Measurements from ENCODE around the gene MORN1.

MORN1 gene

DNA sequence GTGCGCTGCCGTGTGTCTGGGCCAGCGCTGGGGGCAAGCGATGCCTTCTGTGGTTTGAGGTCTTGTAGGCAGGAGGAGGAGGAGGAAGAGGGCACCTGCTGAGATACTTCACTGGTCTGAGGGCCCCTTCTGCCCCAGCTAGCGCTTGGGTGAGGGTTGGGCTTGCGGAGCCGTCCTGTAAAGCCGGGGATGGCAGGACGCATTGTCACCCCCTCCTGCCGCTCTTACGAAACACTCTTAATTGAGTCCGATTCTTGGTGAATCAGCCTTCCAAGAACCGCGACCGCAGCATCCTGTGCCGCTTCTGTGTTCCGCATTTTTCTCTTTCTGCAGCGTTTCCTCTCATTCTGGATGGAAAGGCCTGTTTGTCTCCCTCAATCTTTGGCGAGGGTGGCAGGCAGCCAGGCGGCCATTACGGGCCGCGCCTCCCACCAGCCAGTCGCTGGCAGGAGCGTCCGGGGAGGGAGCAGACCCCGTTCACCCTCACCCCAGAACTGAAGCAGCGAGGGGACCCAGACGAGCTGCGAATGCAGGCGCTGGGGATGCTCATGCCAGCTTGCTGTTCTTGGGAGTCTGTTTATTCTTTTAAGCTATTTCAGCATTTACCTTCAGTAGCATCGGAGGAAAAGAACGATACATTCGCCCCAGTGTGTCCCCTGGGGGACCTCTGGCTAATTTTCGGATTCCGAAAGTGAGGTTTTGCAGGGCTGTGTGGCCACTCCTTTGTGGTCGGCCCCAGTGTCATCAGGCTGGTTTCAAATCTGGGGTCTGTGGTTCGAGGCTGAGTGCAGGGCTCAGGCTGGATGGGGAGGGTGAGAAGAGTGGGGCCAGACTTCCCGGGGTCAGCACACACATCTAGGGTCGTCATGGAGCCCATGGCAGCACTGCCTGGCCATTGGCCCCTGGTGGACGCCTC lies 100.5 kb downstream of the MORN1 start:
- Histone ChIP-seq H3K27ac (ENCODE audit: low read depth, low read length) (peak overlapping the region; percentile 76), H3K4me1 (ENCODE audit: control insufficient read depth, insufficient read depth, low read length, unreplicated experiment) (peaks cover 45% of the 10 kb centered on the region)

DNA sequence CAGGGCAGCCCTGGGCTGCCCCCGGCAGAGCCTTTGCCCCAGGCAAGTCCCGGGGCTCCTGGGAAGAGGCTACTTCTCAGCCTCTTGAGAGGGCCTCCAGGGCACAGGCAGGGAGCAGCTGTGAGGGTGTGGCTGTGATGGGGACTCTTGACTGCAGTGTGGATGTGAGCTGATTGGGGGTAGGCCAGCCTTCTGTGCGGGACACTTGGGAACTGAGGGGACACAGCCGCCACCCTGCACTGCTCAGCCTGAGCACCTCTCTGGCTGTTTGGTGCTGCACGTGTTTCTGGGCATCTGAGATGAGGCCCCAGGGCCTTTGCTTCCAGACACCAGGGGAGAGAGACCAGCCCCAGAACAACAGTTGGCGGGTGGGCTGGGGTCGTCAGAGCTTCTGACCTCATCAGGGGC lies 101.2 kb downstream of the MORN1 start:
- peaks cover 45% of the 10 kb centered on the region for H3K4me1 ChIP-seq (ENCODE audit: control insufficient read depth, insufficient read depth, low read length, unreplicated experiment)
- H3K4me3 ChIP-seq (ENCODE audit: low read depth, low read length), result peak overlapping the region; percentile 35
- H3K79me2 ChIP-seq (ENCODE audit: control insufficient read depth, insufficient read depth, low read length, unreplicated experiment), result peaks cover 72% of the 10 kb centered on the region
- H3K27ac ChIP-seq (ENCODE audit: low read depth, low read length), result peak overlapping the region; percentile 76
- no peaks in the 10 kb centered on the region for H3K36me3 ChIP-seq (ENCODE audit: insufficient read depth, low read length)
- H2AFZ ChIP-seq (ENCODE audit: low read length, unreplicated experiment), result no peak overlapping the region
- no peaks in the 10 kb centered on the region for H3K27me3 ChIP-seq (ENCODE audit: insufficient read depth, low read length)

More for the DNA sequence above, 100.5 kb downstream of the MORN1 start:
- Histone ChIP-seq H2AFZ (ENCODE audit: low read length, unreplicated experiment) (peak overlapping the region; percentile 1), H3K4me3 (ENCODE audit: low read depth, low read length) (peak overlapping the region; percentile 73), H3K27me3 (ENCODE audit: insufficient read depth, low read length) (no peaks in the 10 kb centered on the region), H3K36me3 (ENCODE audit: insufficient read depth, low read length) (no peaks in the 10 kb centered on the region), H3K79me2 (ENCODE audit: control insufficient read depth, insufficient read depth, low read length, unreplicated experiment) (peaks cover 79% of the 10 kb centered on the region)

DNA sequence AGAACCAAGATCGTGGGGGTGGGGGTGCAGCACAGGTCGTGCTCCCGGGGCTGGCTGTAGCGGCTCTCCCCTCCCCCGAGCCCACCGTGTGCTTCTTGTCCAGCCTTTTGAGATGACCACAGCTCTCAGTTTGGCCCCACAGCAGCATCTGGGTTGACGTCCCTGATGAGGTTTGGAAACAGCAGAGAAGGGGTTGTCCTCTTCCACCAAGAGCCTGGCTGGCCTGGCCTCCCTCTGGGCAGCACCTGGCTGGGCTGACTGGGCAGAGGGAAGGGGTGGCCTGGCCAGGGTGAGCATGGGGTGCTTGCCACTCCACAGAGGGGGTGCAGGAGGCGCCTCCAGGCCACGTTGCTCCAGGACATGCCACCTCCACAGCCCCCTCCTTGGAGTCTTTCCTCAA lies 101.7 kb downstream of the MORN1 start:
- H3K4me1 ChIP-seq (ENCODE audit: control insufficient read depth, insufficient read depth, low read length, unreplicated experiment), result peaks cover 41% of the 10 kb centered on the region
- H3K27ac ChIP-seq (ENCODE audit: low read depth, low read length), result peak overlapping the region; percentile 76
- no peaks in the 10 kb centered on the region for H3K27me3 ChIP-seq (ENCODE audit: insufficient read depth, low read length)
- peaks cover 72% of the 10 kb centered on the region for H3K79me2 ChIP-seq (ENCODE audit: control insufficient read depth, insufficient read depth, low read length, unreplicated experiment)
- no peak overlapping the region for H3K4me3 ChIP-seq (ENCODE audit: low read depth, low read length)
- H2AFZ ChIP-seq (ENCODE audit: low read length, unreplicated experiment), result no peak overlapping the region
- H3K36me3 ChIP-seq (ENCODE audit: insufficient read depth, low read length), result no peaks in the 10 kb centered on the region

DNA sequence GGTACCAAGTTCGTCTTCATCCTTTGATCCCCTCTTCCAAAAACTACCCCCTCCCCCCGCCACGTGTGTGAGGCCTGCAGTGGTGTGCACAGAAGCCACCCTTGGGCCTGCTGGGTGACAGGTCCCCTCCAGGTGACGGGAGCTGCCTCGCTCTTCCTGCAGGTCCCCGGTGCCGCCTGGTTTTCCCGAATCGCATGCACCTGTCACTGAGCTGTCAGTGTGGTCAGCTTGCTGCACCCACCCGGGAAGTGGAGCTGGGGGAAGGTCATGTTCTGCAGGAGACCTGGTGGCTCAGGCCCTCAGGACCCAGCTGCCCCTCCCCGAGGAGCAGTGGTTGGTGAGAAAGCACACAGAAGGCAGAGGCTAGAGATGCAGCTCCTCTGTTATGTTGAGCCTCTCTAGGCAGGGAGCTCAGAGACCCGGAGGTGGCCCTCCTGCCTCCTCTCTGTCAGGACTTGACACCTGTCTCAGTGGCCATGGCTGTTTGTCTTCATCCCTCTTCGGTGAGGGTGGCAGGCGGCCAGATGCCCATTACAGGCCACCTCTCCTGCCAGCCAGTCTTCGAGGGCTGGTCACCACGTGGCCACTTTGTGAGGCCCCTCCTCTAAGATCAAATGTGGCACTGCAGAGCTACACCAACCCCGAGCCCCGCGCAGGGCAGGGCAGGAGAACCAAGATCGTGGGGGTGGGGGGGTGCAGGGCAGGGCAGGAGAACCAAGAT lies 102.4 kb downstream of the MORN1 start:
- H3K79me2 ChIP-seq (ENCODE audit: control insufficient read depth, insufficient read depth, low read length, unreplicated experiment), result peaks cover 70% of the 10 kb centered on the region

DNA sequence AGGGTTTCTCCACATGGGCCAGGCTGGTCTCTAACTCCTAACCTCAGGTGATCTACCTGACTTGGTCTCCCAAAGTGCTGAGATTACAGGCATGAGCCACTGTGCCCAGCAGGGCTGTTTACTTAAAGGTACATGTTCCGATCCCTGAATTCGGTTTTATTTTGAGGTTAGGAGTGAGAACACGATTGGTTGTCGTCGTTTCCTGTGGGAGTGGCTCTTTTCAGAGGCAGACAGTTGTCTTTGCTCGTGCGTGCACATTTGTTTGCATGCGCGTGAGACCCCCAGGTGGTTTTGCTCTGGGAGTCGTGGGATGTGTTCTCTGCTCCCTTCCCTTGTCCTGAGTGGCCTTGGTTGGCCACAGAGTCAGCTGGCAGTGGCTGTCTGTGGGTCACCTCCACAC lies 103.0 kb downstream of the MORN1 start:
- Histone ChIP-seq H3K27me3 (ENCODE audit: insufficient read depth, low read length) (no peaks in the 10 kb centered on the region), H2AFZ (ENCODE audit: low read length, unreplicated experiment) (no peak overlapping the region), H3K36me3 (ENCODE audit: insufficient read depth, low read length) (no peaks in the 10 kb centered on the region), H3K4me3 (ENCODE audit: low read depth, low read length) (no peak overlapping the region), H3K27ac (ENCODE audit: low read depth, low read length) (no peak overlapping the region), H3K4me1 (ENCODE audit: control insufficient read depth, insufficient read depth, low read length, unreplicated experiment) (peaks cover 29% of the 10 kb centered on the region), H3K79me2 (ENCODE audit: control insufficient read depth, insufficient read depth, low read length, unreplicated experiment) (peaks cover 70% of the 10 kb centered on the region)

More for the DNA sequence above, 102.4 kb downstream of the MORN1 start:
- H3K4me3 ChIP-seq (ENCODE audit: low read depth, low read length), result no peak overlapping the region
- no peak overlapping the region for H2AFZ ChIP-seq (ENCODE audit: low read length, unreplicated experiment)
- H3K36me3 ChIP-seq (ENCODE audit: insufficient read depth, low read length), result no peaks in the 10 kb centered on the region
- H3K27ac ChIP-seq (ENCODE audit: low read depth, low read length), result no peak overlapping the region
- H3K4me1 ChIP-seq (ENCODE audit: control insufficient read depth, insufficient read depth, low read length, unreplicated experiment), result peaks cover 34% of the 10 kb centered on the region
- no peaks in the 10 kb centered on the region for H3K27me3 ChIP-seq (ENCODE audit: insufficient read depth, low read length)

DNA sequence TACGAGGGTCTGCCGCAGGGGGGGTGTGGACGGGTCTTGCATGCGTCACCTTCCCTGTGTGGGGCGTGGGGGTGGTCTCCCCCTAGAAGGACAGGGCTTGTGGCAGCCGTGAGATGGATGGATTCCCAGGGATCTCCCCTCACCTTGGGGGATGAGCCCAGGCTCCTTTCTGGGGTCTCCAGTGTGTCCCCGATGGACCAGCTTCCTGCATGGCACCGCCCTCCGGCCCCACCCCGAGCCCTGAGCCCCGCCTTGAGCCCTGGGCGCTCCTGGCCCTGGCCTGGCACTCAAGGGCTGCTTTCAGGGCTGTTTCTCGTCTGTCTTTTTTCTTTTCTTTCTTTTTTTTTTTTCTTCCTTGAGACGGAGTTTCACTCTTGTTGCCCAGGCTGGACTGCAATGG lies 103.7 kb downstream of the MORN1 start:
- Histone ChIP-seq H3K36me3 (ENCODE audit: insufficient read depth, low read length) (no peaks in the 10 kb centered on the region), H3K4me1 (ENCODE audit: control insufficient read depth, insufficient read depth, low read length, unreplicated experiment) (peaks cover 28% of the 10 kb centered on the region), H3K27me3 (ENCODE audit: insufficient read depth, low read length) (no peaks in the 10 kb centered on the region), H3K27ac (ENCODE audit: low read depth, low read length) (no peak overlapping the region), H2AFZ (ENCODE audit: low read length, unreplicated experiment) (no peak overlapping the region), H3K4me3 (ENCODE audit: low read depth, low read length) (no peak overlapping the region), H3K79me2 (ENCODE audit: control insufficient read depth, insufficient read depth, low read length, unreplicated experiment) (peaks cover 70% of the 10 kb centered on the region)

DNA sequence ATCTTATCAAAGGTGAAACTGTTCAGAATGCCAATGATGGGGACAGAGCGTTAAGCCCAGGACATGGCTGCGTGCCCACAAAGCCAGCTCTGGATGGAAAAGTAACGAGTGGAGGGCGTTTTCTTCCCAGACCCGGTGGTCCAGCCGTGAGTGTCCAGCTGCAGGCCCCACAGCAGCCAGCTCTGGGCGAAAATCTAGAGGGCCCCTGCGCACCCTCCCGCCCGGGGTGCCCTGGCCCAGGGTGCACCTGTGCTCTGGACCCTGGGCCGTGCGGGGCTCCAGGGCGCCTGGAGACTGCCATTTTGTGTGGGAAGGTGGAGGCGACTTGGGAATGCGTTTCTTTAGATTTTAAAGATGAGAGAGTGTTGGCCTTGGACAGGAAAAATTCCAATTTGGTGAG lies 104.4 kb downstream of the MORN1 start:
- Histone ChIP-seq H3K27me3 (ENCODE audit: insufficient read depth, low read length) (no peaks in the 10 kb centered on the region), H3K4me3 (ENCODE audit: low read depth, low read length) (no peak overlapping the region), H2AFZ (ENCODE audit: low read length, unreplicated experiment) (no peak overlapping the region), H3K4me1 (ENCODE audit: control insufficient read depth, insufficient read depth, low read length, unreplicated experiment) (peaks cover 21% of the 10 kb centered on the region), H3K27ac (ENCODE audit: low read depth, low read length) (no peak overlapping the region), H3K79me2 (ENCODE audit: control insufficient read depth, insufficient read depth, low read length, unreplicated experiment) (peaks cover 64% of the 10 kb centered on the region), H3K36me3 (ENCODE audit: insufficient read depth, low read length) (no peaks in the 10 kb centered on the region)

DNA sequence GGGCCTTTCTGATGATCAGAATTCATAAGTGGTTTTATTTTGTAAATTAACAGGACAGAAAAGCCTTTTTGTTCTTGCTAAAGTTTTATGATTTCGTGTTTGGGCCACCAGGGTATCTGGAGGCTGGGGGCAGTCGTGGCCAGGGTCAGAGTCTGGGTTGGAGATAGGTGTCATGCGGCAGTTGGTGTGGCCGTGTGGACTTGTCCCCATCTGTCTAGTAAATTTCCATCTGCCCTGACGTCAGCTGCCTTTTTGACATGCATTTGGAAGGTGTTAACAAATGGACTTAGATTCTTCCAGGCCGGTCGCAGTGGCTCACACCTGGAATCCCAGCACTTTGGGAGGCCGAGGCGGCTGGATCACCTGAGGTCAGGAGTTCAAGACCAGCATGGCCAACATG lies 106.4 kb downstream of the MORN1 start:
- H3K27me3 ChIP-seq (ENCODE audit: insufficient read depth, low read length), result no peaks in the 10 kb centered on the region
- no peak overlapping the region for H2AFZ ChIP-seq (ENCODE audit: low read length, unreplicated experiment)
- peaks cover 6% of the 10 kb centered on the region for H3K4me1 ChIP-seq (ENCODE audit: control insufficient read depth, insufficient read depth, low read length, unreplicated experiment)
- no peaks in the 10 kb centered on the region for H3K36me3 ChIP-seq (ENCODE audit: insufficient read depth, low read length)
- H3K79me2 ChIP-seq (ENCODE audit: control insufficient read depth, insufficient read depth, low read length, unreplicated experiment), result peaks cover 55% of the 10 kb centered on the region
- H3K27ac ChIP-seq (ENCODE audit: low read depth, low read length), result no peak overlapping the region
- H3K4me3 ChIP-seq (ENCODE audit: low read depth, low read length), result no peak overlapping the region

DNA sequence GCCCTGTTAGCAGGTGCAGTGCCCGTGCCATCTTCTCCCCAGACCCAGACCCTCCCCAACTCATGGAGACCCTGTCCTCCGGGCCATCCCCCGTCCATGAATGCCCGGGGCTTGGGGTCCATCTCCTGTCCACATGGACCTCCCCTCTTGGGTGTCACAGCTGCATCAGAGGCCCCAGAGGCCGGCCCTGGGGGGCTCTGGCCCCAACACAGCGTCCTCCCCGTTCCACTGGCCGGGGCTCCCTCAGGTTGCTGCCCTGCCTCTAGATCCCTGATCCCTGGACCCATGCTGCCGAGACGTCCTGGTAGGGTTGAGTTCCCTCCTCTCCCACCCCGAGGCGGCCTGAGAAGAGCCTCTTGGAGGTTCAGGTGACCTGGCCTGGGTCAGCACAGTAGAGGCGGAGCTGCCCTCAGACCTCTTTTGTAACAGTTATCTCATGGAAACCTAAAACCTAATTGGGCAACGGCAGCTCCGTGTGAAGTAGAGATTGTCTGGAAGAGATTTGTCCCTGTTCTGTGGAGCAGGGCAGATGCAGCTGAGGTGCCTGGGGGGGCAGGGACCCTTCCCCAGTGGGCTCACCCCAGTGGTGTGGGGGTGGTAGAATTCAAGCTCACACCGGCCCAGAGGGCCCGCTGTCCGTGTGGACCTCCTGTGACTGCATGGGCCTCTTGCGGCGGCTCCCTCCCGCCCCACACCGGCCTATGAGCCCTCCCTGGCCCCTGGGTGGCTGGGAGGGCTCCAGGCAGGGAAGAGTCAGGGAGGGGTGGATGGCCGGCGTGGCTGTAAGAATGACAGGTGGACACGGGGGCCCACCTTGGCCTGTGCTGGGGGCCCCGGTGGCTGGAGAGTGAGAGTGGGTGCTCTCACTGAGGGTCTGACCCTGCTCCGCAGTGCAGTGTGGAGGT lies 107.1 kb downstream of the MORN1 start:
- Histone ChIP-seq H3K36me3 (ENCODE audit: insufficient read depth, low read length) (no peaks in the 10 kb centered on the region), H3K27me3 (ENCODE audit: insufficient read depth, low read length) (no peaks in the 10 kb centered on the region), H2AFZ (ENCODE audit: low read length, unreplicated experiment) (no peak overlapping the region), H3K27ac (ENCODE audit: low read depth, low read length) (no peak overlapping the region), H3K4me3 (ENCODE audit: low read depth, low read length) (no peak overlapping the region), H3K79me2 (ENCODE audit: control insufficient read depth, insufficient read depth, low read length, unreplicated experiment) (peaks cover 57% of the 10 kb centered on the region), H3K4me1 (ENCODE audit: control insufficient read depth, insufficient read depth, low read length, unreplicated experiment) (peaks cover 7% of the 10 kb centered on the region)

DNA sequence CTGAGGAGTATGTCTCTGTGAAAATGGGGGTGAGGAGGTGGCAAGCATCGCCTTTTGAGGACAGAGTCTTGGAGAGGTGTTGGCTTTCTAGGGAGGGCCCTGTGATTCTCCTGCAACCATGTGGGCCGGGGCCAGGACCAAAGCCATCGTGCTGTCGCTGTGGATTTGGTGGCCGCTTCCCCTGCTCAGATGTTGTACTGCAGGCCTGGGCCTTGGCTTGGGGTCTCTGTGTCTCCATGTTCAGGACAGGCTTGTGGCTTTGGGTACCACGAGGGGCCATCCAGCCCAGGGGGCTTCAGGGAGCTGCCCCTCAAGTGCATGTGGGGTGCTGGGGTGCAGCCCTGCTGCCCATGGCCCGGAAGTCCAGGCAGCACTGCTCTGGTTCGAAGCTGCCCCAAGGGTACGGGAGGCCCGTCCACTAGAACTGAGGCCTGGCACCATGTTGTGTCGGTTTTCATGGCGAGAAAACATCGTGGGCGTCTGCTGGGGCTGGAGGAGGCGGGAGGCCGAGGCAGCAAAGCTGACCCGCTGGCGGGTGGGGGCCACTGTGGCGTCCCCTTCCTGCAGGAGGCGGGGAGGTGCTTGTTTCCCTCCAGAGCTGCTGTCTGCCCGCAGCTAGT lies 107.9 kb downstream of the MORN1 start:
- no peaks in the 10 kb centered on the region for H3K27me3 ChIP-seq (ENCODE audit: insufficient read depth, low read length)
- no peak overlapping the region for H3K4me3 ChIP-seq (ENCODE audit: low read depth, low read length)
- H3K4me1 ChIP-seq (ENCODE audit: control insufficient read depth, insufficient read depth, low read length, unreplicated experiment), result peaks cover 15% of the 10 kb centered on the region
- H3K27ac ChIP-seq (ENCODE audit: low read depth, low read length), result no peak overlapping the region
- H3K79me2 ChIP-seq (ENCODE audit: control insufficient read depth, insufficient read depth, low read length, unreplicated experiment), result peaks cover 57% of the 10 kb centered on the region
- no peaks in the 10 kb centered on the region for H3K36me3 ChIP-seq (ENCODE audit: insufficient read depth, low read length)
- H2AFZ ChIP-seq (ENCODE audit: low read length, unreplicated experiment), result no peak overlapping the region
